ENCODE measurements around the gene MAP3K3.

Gene MAP3K3

DNA sequence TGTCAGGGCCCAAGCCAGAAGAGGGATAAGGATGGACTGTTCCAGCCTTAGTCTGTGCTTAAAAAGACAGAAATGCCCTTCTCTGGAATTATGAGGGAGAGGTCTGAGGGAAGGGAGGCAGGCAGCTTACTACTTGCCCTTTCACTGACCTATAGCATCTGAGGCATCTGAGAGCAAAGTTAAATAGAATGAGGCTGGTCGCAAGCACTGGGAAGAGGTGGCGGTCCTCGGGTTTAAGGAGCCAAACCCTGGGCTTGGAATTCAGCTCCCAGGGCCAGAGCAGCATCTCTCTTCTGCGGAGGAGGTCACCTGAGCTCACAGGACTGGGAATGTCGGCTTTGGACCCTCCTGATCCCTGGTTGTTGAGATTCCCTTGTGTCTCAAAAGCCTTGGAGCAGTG, 80.8 kb downstream of the MAP3K3 start:
- Histone ChIP-seq H3K9me3 (replicated peaks; ENCODE audit: low read length) (no peaks in the 10 kb centered on the region), H3K4me1 (ENCODE audit: control insufficient read depth, insufficient read depth, low read length) (peaks cover 14% of the 10 kb centered on the region), H3K9ac (ENCODE audit: low read depth, low read length) (no peak overlapping the region), H3K4me2 (ENCODE audit: low read length) (no peak overlapping the region), H3K27me3 (ENCODE audit: control insufficient read depth, insufficient read depth, low read length) (no peaks in the 10 kb centered on the region), H3K36me3 (ENCODE audit: insufficient read depth, low read length) (peaks cover 26% of the 10 kb centered on the region), H3K4me3 (ENCODE audit: low read length) (no peak overlapping the region)

DNA sequence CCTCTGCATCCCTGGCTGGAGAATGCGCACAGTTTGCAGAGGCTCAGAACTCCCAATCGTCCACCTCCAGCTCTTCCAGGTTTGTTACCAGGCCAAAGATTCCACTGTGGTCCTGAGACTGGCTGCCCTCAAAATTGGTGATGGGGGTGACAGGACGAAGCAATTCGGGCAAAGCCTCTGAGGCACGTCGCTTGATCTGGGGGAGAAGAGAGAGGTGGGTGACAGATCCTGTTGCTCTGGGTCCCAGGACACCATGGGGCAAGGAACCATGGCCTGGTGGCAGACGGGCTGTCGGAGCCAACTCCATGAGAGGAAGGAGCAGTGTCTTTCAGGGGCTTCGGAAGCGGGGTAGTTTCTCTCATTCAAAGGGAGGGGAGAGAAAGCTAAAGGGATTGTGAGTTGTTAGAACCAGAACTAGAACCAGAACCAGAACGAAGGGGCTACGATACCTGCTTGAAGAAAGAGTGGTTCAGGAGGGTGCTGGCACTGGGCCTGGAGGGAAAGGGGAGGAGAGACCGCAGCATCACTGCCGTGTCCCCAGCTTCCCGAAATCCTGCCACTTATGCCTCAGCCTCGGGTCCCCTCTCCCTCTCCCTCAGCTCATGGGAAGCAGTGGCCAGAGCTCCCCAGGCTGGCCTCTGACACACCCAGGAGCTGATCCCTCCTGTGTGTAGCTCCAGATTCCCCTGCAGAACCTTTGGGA, 81.5 kb downstream of the MAP3K3 start:
- Histone ChIP-seq H3K4me3 (ENCODE audit: low read length) (no peak overlapping the region), H3K4me1 (ENCODE audit: control insufficient read depth, insufficient read depth, low read length) (peaks cover 14% of the 10 kb centered on the region), H3K4me2 (ENCODE audit: low read length) (no peak overlapping the region), H3K36me3 (ENCODE audit: insufficient read depth, low read length) (peaks cover 28% of the 10 kb centered on the region), H3K27me3 (ENCODE audit: control insufficient read depth, insufficient read depth, low read length) (no peaks in the 10 kb centered on the region), H3K9ac (ENCODE audit: low read depth, low read length) (no peak overlapping the region), H3K9me3 (replicated peaks; ENCODE audit: low read length) (no peaks in the 10 kb centered on the region)

DNA sequence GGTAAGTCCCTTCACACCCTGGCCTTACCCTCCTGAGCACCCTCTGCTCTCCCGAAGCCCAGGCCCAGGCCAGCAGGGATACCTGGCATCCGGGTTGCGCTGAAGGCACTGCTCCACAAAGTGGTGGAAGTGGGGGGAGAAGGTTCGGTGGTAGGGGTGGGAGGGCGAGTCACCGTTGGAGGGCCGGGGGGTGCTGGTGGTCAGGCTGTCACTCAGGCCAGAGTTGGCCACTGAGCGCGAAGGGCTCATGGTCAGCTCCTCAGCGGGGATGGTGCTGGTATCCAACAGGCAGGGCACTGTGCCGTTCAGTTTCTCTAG, 82.0 kb downstream of the MAP3K3 start:
- no peaks in the 10 kb centered on the region for H3K9me3 ChIP-seq (replicated peaks; ENCODE audit: low read length)
- H3K9ac ChIP-seq (ENCODE audit: low read depth, low read length), result no peak overlapping the region
- peaks cover 34% of the 10 kb centered on the region for H3K36me3 ChIP-seq (ENCODE audit: insufficient read depth, low read length)
- H3K4me2 ChIP-seq (ENCODE audit: low read length), result no peak overlapping the region
- no peak overlapping the region for H3K4me3 ChIP-seq (ENCODE audit: low read length)
- no peaks in the 10 kb centered on the region for H3K27me3 ChIP-seq (ENCODE audit: control insufficient read depth, insufficient read depth, low read length)
- H3K4me1 ChIP-seq (ENCODE audit: control insufficient read depth, insufficient read depth, low read length), result peaks cover 14% of the 10 kb centered on the region

DNA sequence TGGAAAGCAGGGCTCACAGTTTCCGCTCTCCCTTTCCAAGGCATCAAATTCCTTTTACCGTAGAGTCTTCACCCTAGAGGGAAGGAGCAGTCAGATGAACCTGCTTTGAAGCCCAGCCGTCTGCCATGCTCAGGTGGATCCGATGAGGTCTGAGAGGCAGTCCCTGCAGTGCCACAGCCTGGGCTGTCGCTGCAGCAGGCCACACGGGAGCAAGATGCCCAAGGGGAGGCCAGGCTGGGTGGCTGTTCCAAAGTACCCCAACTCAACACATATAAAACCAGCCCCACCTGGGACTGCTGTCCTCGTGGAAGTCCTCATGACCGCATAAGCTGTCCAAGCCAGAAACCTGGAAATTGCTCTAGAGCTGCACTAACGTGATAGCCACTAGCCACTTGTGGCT, 82.6 kb downstream of the MAP3K3 start:
- no peak overlapping the region for H3K9ac ChIP-seq (ENCODE audit: low read depth, low read length)
- H3K4me3 ChIP-seq (ENCODE audit: low read length), result no peak overlapping the region
- no peaks in the 10 kb centered on the region for H3K9me3 ChIP-seq (replicated peaks; ENCODE audit: low read length)
- peaks cover 14% of the 10 kb centered on the region for H3K4me1 ChIP-seq (ENCODE audit: control insufficient read depth, insufficient read depth, low read length)
- H3K4me2 ChIP-seq (ENCODE audit: low read length), result no peak overlapping the region
- no peaks in the 10 kb centered on the region for H3K27me3 ChIP-seq (ENCODE audit: control insufficient read depth, insufficient read depth, low read length)
- H3K36me3 ChIP-seq (ENCODE audit: insufficient read depth, low read length), result peaks cover 40% of the 10 kb centered on the region

DNA sequence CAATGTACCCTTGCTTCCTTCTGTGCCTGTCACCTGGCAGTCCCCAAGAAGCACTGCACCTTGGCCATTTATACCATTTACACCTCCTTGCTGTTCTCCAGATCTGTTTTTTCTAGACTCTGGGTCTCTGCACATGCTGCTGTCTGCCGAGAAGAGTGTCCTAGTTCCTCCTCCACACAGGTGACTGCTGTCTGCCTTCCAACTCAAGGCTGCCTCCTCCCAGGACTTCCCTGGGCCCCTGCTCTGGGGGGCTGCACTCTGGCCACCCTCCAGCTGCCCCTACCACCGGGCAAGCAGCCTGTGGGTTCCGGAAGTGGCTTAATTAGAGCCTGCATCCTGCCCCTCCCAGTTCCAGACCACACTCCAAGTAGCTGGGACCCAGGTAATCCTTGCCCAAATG, 83.4 kb downstream of the MAP3K3 start:
- no peaks in the 10 kb centered on the region for H3K9me3 ChIP-seq (replicated peaks; ENCODE audit: low read length)
- H3K27me3 ChIP-seq (ENCODE audit: control insufficient read depth, insufficient read depth, low read length), result no peaks in the 10 kb centered on the region
- H3K4me2 ChIP-seq (ENCODE audit: low read length), result no peak overlapping the region
- H3K4me1 ChIP-seq (ENCODE audit: control insufficient read depth, insufficient read depth, low read length), result peaks cover 9% of the 10 kb centered on the region
- H3K36me3 ChIP-seq (ENCODE audit: insufficient read depth, low read length), result peaks cover 46% of the 10 kb centered on the region
- no peak overlapping the region for H3K4me3 ChIP-seq (ENCODE audit: low read length)
- H3K9ac ChIP-seq (ENCODE audit: low read depth, low read length), result no peak overlapping the region

DNA sequence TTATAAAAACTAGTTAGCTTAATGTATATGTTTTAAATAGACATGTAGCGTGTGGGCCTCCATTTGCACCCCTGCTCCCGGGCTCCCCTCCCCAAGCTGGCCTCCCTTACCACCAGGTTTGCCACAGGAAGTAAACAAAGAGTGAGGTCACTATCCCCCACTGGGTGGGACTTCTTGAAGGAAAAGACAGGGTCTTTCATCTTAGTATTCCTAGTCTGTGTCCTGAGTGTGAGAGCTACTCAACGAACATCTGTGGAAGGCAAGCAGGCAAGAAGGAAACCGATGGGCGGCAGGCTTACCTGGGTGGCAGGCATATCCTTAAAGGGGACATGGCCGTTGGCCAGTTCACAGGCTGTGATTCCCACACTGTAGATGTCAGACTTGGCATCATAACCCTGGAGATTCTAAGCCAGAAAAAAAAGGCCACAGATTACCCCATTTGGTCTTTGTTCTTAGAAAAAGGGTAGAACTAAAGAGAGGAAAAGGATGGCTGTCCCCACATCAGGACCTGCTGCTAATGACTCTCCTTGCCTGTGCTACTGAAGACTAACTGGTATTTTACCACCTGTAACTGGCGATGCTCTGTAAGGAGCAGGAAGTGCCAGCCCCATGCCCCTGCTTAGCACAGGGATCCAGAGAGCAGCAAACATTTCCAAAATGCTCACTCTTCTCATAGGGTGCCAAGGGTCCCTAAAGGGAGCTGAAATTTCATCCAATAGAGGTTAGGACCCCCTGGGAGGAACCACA, 84.3 kb downstream of the MAP3K3 start:
- Histone ChIP-seq H3K4me1 (ENCODE audit: control insufficient read depth, insufficient read depth, low read length) (peaks cover under 1% of the 10 kb centered on the region), H3K4me2 (ENCODE audit: low read length) (no peak overlapping the region), H3K36me3 (ENCODE audit: insufficient read depth, low read length) (peaks cover 49% of the 10 kb centered on the region), H3K4me3 (ENCODE audit: low read length) (no peak overlapping the region), H3K9me3 (replicated peaks; ENCODE audit: low read length) (no peaks in the 10 kb centered on the region), H3K27me3 (ENCODE audit: control insufficient read depth, insufficient read depth, low read length) (no peaks in the 10 kb centered on the region), H3K9ac (ENCODE audit: low read depth, low read length) (no peak overlapping the region)

DNA sequence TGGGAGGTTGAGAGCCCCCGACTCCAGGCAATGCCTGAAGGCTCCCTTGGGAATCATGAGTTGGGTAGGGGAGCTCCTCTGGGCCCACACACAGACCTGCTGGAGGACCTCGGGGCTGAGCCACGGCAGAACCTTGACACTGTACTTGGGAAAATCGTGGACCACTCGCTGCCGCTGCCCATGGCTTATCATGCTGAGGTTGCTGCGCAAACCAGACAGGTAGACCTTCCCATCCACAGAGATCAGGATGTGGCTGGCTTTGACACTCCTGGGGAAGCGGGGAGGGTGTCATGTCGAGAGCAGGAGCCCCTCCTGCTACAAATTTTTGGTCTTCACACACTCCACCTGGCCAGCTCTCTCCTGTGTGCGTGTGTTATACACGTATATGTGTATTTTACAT, 84.9 kb downstream of the MAP3K3 start:
- Histone ChIP-seq H3K9ac (ENCODE audit: low read depth, low read length) (no peak overlapping the region), H3K4me3 (ENCODE audit: low read length) (no peak overlapping the region), H3K4me2 (ENCODE audit: low read length) (no peak overlapping the region), H3K36me3 (ENCODE audit: insufficient read depth, low read length) (peaks cover 52% of the 10 kb centered on the region), H3K9me3 (replicated peaks; ENCODE audit: low read length) (no peaks in the 10 kb centered on the region), H3K27me3 (ENCODE audit: control insufficient read depth, insufficient read depth, low read length) (no peaks in the 10 kb centered on the region), H3K4me1 (ENCODE audit: control insufficient read depth, insufficient read depth, low read length) (no peaks in the 10 kb centered on the region)

DNA sequence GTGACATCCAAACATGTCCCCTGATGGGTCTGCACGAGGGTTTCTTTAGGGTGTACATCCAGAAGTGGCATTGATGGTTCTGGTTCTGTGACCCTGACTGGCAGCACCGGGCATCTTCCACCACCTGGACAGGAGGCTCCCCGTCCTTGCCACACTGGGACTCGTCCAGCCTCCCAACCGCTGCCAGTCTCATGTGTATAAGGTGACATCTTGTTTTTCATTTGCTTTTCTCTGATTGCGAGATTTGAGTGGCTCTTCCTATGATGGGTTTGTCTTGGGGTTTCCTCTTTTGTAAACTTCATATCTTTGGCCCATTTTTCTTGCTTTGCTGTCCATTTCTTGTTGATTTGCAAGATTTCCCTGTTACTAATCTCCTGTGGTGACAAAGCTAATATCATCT, 86.9 kb downstream of the MAP3K3 start:
- Histone ChIP-seq H3K4me3 (ENCODE audit: low read length) (no peak overlapping the region), H3K9ac (ENCODE audit: low read depth, low read length) (no peak overlapping the region), H3K4me1 (ENCODE audit: control insufficient read depth, insufficient read depth, low read length) (no peaks in the 10 kb centered on the region), H3K36me3 (ENCODE audit: insufficient read depth, low read length) (peaks cover 46% of the 10 kb centered on the region), H3K27me3 (ENCODE audit: control insufficient read depth, insufficient read depth, low read length) (no peaks in the 10 kb centered on the region), H3K4me2 (ENCODE audit: low read length) (no peak overlapping the region), H3K9me3 (replicated peaks; ENCODE audit: low read length) (no peaks in the 10 kb centered on the region)

DNA sequence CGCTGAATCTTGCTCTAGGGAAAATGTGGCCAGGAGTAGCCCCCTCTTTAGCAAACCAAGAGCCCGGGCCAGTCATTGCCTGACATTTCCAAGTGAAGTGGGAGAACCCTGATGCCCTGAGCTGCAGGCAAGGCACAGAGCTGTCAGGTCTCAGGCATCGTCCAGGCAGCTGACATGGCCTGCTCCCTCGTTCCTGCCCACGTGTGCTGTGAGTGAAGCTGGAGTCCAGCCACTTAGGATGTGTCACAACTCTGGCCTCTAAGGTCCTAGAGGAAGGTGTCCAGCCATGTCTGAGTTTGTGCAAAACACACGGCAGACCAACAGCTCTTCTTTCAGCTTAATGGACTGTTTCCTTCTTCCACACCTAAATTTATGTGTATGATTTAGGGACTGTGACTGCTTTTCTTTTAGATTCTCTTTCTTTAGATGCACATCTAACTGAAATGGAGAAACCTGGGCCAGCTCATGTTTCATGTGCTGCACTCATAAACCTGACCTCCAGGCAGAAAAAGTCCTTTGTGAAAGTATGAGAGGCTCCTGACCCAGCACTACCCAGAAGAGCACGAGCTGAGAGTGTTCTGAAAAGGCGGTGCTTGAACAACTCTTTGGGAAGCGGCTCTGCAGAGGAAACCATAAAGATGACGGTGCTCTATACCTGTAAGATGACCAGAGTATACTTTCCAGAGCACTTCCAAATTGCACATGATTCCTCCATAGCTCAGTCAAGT, 92.5 kb downstream of the MAP3K3 start:
- H3K27me3 ChIP-seq (ENCODE audit: control insufficient read depth, insufficient read depth, low read length), result no peaks in the 10 kb centered on the region
- no peaks in the 10 kb centered on the region for H3K9me3 ChIP-seq (replicated peaks; ENCODE audit: low read length)
- H3K4me2 ChIP-seq (ENCODE audit: low read length), result no peak overlapping the region
- peaks cover 7% of the 10 kb centered on the region for H3K4me1 ChIP-seq (ENCODE audit: control insufficient read depth, insufficient read depth, low read length)
- H3K36me3 ChIP-seq (ENCODE audit: insufficient read depth, low read length), result peaks cover 26% of the 10 kb centered on the region
- H3K4me3 ChIP-seq (ENCODE audit: low read length), result no peak overlapping the region
- no peak overlapping the region for H3K9ac ChIP-seq (ENCODE audit: low read depth, low read length)

DNA sequence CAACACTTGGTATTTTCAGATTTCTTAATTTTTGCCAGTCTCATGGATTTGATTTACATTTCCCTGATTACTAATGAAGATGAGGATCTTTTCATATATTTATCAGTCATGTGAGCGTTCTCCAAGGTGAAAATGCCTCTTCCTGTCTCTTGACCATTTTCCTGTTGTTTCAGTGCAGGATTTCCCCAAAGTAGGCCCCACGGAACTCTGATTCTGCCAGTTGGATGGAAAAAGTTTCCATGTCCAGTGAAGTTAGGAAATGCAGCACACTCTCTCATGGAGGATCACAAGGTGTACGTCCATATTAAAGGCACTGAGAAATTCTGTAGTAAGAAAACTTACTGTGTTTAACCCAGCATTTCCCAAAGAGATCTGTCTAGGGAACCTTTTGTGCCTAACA, 94.2 kb downstream of the MAP3K3 start:
- H3K27me3 ChIP-seq (ENCODE audit: control insufficient read depth, insufficient read depth, low read length), result no peaks in the 10 kb centered on the region
- no peak overlapping the region for H3K9ac ChIP-seq (ENCODE audit: low read depth, low read length)
- peaks cover 15% of the 10 kb centered on the region for H3K36me3 ChIP-seq (ENCODE audit: insufficient read depth, low read length)

DNA sequence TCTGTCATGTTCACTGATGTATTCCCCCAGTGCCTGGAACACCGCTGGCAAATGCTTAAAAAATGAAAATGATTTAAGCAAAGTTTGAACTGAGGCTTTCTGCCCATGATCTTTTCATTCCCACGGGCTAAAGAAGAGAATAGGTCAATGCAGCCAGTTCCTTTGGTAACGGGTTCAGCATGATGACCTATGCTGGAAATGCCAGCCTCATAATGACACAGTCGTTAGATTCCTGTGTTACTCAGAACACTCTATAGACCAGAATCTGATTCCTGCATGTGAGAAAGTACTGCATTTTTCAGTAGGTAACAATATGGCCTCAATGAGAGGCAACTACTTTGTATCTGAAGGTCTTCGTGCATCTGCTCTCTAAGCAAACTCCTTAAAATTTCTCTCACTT, 96.8 kb downstream of the MAP3K3 start:
- Histone ChIP-seq H3K4me1 (ENCODE audit: control insufficient read depth, insufficient read depth, low read length) (peaks cover 7% of the 10 kb centered on the region), H3K27me3 (ENCODE audit: control insufficient read depth, insufficient read depth, low read length) (no peaks in the 10 kb centered on the region), H3K4me3 (ENCODE audit: low read length) (no peak overlapping the region), H3K36me3 (ENCODE audit: insufficient read depth, low read length) (peaks cover 3% of the 10 kb centered on the region), H3K9ac (ENCODE audit: low read depth, low read length) (no peak overlapping the region), H3K9me3 (replicated peaks; ENCODE audit: low read length) (no peaks in the 10 kb centered on the region), H3K4me2 (ENCODE audit: low read length) (no peak overlapping the region)

More for the DNA sequence above, 94.2 kb downstream of the MAP3K3 start:
- Histone ChIP-seq H3K4me3 (ENCODE audit: low read length) (no peak overlapping the region), H3K9me3 (replicated peaks; ENCODE audit: low read length) (no peaks in the 10 kb centered on the region), H3K4me1 (ENCODE audit: control insufficient read depth, insufficient read depth, low read length) (peaks cover 7% of the 10 kb centered on the region), H3K4me2 (ENCODE audit: low read length) (no peak overlapping the region)

Measured in skeletal muscle satellite cell (primary cell).